ENCODE measurements around the gene PCDHGA5.
"Not testable (repeated sequence)": the region's sequence is repeated elsewhere in the genome, so short reads cannot be mapped to it uniquely, and the experiment has no call there.

Gene PCDHGA5

DNA sequence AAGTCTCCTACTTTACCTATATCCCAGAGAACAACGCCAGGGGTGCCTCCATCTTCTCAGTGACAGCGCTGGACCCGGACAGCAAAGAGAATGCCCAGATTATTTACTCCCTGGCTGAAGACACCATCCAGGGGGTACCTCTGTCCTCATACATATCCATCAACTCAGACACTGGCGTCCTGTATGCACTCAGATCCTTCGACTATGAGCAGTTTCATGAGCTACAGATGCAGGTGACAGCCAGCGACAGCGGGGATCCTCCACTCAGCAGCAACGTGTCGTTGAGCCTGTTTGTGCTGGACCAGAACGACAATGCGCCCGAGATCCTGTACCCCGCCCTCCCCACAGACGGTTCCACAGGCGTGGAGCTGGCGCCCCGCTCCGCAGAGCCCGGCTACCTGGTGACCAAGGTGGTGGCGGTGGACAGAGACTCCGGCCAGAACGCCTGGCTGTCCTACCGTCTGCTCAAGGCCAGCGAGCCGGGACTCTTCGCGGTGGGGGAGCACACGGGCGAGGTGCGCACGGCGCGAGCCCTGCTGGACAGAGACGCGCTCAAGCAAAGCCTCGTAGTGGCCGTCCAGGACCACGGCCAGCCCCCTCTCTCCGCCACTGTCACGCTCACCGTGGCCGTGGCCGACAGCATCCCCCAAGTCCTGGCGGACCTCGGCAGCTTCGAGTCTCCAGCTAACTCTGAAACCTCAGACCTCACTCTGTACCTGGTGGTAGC, 50.7 kb downstream of the PCDHGA5 start:
- not testable (repeated sequence) for DNase-seq (ENCODE audit: low read depth)

- DNase-seq (ENCODE audit: low read depth): not testable (repeated sequence)
These were observed 51.3 kb downstream of the PCDHGA5 start for GRCh38 chr5:141415275-141415618.

Data from stimulated activated CD8-positive, alpha-beta memory T cell treated with anti-CD3 and anti-CD28 coated beads, Interleukin-15, amount 100 ng/mL, for 24 hours (primary cell).